ENCODE data around the gene KRTAP10-10. TPM values are rescaled to one million over a fixed set of nuclear protein-coding genes. Genes with fewer than 3 reads are reported as not detected.
"Not testable (repeated sequence)": the region's sequence is repeated elsewhere in the genome, so short reads cannot be mapped to it uniquely, and the experiment has no call there.

Gene KRTAP10-10
- total RNA-seq, 1 donor from 2014 or later: not detected

DNA sequence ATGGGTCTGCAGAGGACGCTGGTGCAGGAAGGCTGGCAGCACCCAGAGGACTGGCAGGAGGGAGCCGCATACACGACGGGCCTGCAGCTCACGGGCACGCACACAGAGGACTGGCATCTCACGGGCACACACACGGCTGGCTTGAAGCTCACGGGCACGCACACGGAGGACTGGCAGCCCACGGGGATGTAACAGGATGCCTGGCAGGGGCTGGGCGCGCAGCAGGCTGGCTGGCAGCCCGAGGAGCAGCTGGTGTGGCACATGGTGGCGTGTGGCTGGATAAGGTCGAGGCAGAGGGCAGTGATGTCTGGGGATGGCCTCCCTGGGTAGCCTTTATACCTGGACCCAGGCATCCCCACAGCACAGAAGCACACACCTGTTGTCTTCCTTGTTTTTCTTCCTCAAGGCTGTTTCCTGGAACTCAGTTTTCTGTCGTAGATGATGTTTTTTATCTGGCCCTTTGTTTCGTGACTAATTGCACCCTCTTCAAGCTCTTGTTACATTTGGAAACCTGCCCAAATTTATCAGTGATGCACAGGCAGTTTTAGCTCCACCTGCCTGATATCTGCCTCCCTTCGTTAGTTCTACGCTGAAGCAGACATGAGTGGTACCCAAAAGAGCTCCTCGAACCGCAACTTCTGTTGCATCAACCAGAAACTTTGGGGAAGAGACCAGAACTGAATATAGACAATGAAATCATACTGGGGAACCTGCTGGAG lies 44.9 kb downstream of the KRTAP10-10 start, which contains the start of gene KRTAP12-1:
Gene KRTAP12-1 (minus strand): TSS at position 303 of the 719 bp plus-strand sequence. CDS start 40 bp downstream, at position 263.
- no peak for DNase-seq (ENCODE audit: low read depth, low spot score)

DNA sequence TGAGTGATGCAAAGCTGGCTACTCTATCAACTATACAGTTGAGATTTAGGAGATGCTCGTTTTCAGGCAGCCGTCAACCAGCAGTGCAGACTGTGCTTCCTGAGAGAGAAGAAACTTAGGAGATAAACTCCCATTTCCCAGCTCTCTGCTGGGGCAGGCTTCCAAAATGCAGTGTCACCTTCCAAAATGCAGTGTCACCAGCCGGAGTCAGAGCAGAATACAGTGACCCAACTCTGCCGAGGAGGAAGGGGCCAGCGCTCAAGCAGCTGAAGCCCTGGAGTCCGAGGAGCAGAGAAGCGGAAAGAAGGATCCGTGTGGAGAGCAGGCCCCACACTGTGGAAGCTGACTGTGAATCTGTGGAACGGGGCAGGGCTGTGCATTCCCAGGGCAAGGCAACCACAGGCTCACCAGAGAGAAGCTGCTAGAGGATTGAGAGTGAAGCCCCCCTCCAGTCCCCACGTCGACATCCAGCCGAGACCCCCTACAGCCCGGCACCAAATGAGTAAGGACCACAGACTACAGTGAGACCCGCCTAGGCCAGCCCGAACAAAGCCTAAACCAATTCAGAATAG lies 45.5 kb downstream of the KRTAP10-10 start:
- DNase-seq (ENCODE audit: low read depth, low spot score): no peak

DNA sequence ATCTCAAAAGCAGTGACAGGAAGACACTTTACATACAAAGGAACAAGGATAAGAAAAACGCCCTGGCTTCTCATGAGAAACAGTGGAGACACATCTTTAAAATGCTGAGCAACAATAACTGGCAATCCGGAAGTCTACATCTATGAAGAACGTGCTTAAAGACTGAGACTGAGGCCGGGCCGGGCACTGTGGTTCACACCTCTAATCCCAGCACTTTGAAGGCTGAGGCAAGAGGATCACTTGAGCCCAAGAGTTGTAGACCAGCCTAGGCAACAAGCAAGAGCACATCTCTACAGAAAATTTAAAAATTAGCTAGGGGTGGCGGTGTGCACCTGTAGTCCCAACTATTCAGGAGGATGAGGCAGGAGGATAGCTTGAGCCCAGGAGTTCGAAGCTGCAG lies 46.9 kb downstream of the KRTAP10-10 start:
- DNase-seq (ENCODE audit: low read depth, low spot score): no peak

- DNase-seq (ENCODE audit: low read depth, low spot score): no peak
Measured at GRCh38 chr21:44684483-44684882, 47.3 kb downstream of the KRTAP10-10 start.

DNA sequence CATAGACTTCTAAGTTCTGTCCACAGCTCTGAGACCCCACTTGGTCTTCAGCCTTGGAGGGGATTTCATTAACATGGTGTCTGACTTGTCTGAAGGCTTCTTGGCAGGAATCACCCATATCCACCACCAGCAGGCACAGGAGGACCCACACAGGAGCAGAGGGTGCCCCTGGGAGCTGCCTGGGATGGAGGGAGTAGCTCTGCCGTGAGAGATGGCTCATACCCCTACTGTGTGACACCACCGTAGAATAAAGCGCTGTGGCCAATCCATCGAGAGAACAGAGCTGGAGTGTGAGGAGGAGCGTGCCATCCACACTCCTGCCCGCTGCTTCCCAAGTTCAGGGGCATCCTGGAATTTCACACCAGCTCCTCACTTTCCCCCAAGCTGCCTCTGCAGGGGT lies 47.9 kb downstream of the KRTAP10-10 start:
- DNase-seq (ENCODE audit: low read depth, low spot score): not testable (repeated sequence)

DNA sequence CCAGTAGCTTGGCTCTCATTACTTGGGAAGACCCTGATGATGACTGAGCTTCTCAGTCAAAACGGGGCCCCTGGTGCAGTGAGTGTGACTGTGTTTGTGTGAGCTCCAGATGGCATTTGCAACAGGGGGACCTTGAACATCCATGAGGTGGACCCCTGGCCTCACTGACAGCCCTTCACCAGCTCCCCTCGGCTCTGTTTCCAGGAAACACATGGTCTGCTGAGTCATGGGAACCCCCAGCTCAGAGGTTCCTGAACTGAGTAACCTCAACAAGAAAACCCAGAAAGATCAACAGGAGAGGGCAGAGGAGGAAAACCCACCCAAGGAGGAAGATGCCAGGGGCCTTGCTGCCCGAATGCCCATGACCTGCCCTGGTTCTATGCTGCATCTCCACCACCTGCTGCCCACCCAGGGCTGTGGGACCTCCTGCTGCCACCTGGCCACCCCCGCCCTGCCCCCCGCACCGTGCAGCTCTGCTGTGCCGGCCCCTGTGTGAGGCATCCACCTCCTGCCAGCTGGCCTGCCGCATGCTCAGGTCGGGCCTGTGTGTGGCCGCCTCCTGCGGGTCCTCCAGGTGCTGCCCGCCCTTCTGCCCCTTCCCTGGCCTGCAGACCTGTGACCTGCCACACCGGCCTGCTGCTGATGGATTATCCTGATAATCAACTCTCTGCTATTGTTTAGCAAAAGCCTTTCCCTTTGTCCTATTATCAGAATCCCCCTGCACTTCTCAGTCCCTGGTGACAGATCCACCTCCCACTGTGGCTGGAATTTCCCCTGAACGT lies 49.0 kb downstream of the KRTAP10-10 start:
- no peak for DNase-seq (ENCODE audit: low read depth, low spot score)

GRCh38 chr21:44686843-44687561 lies 49.8 kb downstream of the KRTAP10-10 start:
- no peak for DNase-seq (ENCODE audit: low read depth, low spot score)

DNA sequence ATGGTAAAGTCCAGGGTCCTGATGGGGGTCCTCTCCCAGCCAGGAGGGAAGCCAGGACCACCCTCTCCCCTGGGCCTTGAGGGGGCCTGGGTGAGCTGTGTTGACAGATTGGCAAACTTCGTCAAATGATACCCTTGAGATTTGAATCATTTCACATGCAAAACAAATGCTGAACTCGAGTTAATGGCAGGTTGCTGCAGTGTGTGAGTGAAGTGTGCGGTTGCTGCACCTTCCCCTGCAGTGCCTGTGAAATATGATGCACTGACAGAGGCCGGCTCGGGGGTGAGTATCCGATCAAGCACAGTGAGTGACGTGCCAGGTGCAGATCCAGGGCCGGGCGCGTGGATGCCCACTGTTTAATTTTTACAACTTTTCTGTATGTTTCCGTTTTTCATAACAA lies 50.5 kb downstream of the KRTAP10-10 start:
- no peak for DNase-seq (ENCODE audit: low read depth, low spot score)

Other genes with a start within 250 kb of the KRTAP10-10 start
- gene LRRC3, start 181.8 kb upstream of the KRTAP10-10 start, total RNA-seq: 0.71 and 1.5 TPM in 2 replicates
- not detected in 2 replicates for gene KRTAP10-1, start 97.2 kb upstream of the KRTAP10-10 start, total RNA-seq
- gene KRTAP10-2, start 85.9 kb upstream of the KRTAP10-10 start, total RNA-seq: not detected in 2 replicates
- not detected in 2 replicates for gene KRTAP10-3, start 78.6 kb upstream of the KRTAP10-10 start, total RNA-seq
- gene KRTAP10-4, start 63.6 kb upstream of the KRTAP10-10 start, total RNA-seq: not detected in 2 replicates
- not detected in 2 replicates for gene KRTAP10-5, start 56.8 kb upstream of the KRTAP10-10 start, total RNA-seq
- not detected in 2 replicates for gene KRTAP10-6, start 44.9 kb upstream of the KRTAP10-10 start, total RNA-seq
- not detected in 2 replicates for gene KRTAP10-7, start 36.8 kb upstream of the KRTAP10-10 start, total RNA-seq
- not detected in 2 replicates for gene KRTAP10-8, start 25.3 kb upstream of the KRTAP10-10 start, total RNA-seq
- not detected in 2 replicates for gene KRTAP10-9, start 10.3 kb upstream of the KRTAP10-10 start, total RNA-seq
- gene KRTAP10-11, start 9.1 kb downstream of the KRTAP10-10 start, total RNA-seq: not detected in 2 replicates
- gene KRTAP12-4, start 17.3 kb downstream of the KRTAP10-10 start, total RNA-seq: not detected in 2 replicates
- gene KRTAP12-3, start 20.6 kb downstream of the KRTAP10-10 start, total RNA-seq: not detected in 2 replicates
- not detected in 2 replicates for gene KRTAP12-2, start 29.6 kb downstream of the KRTAP10-10 start, total RNA-seq
- gene KRTAP12-1, start 44.8 kb downstream of the KRTAP10-10 start, total RNA-seq: not detected in 2 replicates
- gene KRTAP10-12, start 59.8 kb downstream of the KRTAP10-10 start, total RNA-seq: not detected in 2 replicates
- not detected in 2 replicates for gene TSPEAR, start 74.2 kb downstream of the KRTAP10-10 start, total RNA-seq
- gene UBE2G2, start 164.5 kb downstream of the KRTAP10-10 start, total RNA-seq: 105 and 197 TPM in 2 replicates
- gene SUMO3, start 180.7 kb downstream of the KRTAP10-10 start, total RNA-seq: 101 and 113 TPM in 2 replicates
- 324 and 432 TPM in 2 replicates for gene PTTG1IP, start 236.3 kb downstream of the KRTAP10-10 start, total RNA-seq